Thyroid gland (tissue), 4 donors: ENCODE data around the gene TAF7. TPM values are rescaled to one million over a fixed set of nuclear protein-coding genes. Genes with fewer than 3 reads are reported as not detected.

Experiments
- DNase-seq, 2 donors: peaks; one replicate each; pipeline ENCODE4 v3.0.0-alpha.2; 2019
- H3K27ac ChIP-seq, 3 donors: fragments of 200-600 bp; sonication (generic); 1 replicate in 2 of 3; 2 replicates in 1 of 3; pipeline ENCODE4 v1.5.1; 2016 to 2019; ENCODE audit warnings: mild to moderate bottlenecking in 1 of 3, moderate library complexity in 1 of 3
- H3K27me3 ChIP-seq: fragments of 200-600 bp; sonication (generic); one replicate; pipeline ENCODE4 v1.5.1; 2019
- H3K36me3 ChIP-seq, 2 donors: fragments of 200-600 bp; sonication (generic); one replicate each; pipeline ENCODE4 v1.5.1; 2016 to 2019
- H3K4me1 ChIP-seq, 2 donors: fragments of 200-600 bp; sonication (generic); one replicate each; pipeline ENCODE4 v1.5.1; 2017 to 2019
- H3K4me3 ChIP-seq, 3 donors: fragments of 200-600 bp; sonication (generic); replicated peaks in 1 of 3; 1 replicate in 2 of 3; 2 replicates in 1 of 3; pipeline ENCODE4 v1.5.1; 2016; ENCODE audit warnings: mild to moderate bottlenecking in 1 of 3
- H3K9me3 ChIP-seq: fragments of 200-600 bp; sonication (generic); one replicate; pipeline ENCODE4 v1.5.1; 2017
- CTCF ChIP-seq, 6 experiments: fragments of 200-600 bp in 3 of 6; fragments of 450-650 bp in 3 of 6; sonication (generic) in 3 of 6; IDR thresholded peaks; one replicate each; pipeline ENCODE4 v1.5.1; 2016 to 2019; ENCODE audit warnings: antibody characterized with exemption in 6 of 6, mild to moderate bottlenecking in 2 of 6, inconsistent platforms in 1 of 6, moderate library complexity in 1 of 6
- POLR2A ChIP-seq, 2 donors: fragments of 450-650 bp; IDR thresholded peaks; one replicate each; pipeline ENCODE4 v1.6.1; 2017; ENCODE audit warnings: antibody characterized with exemption in 2 of 2, mild to moderate bottlenecking in 2 of 2, moderate library complexity in 1 of 2
- whole genome bisulfite sequencing, 2 donors: methylation state at CpG; one replicate each; pipeline ENCODE4 v1.1.5; 2017; 5-methylcytosine and 5-hydroxymethylcytosine counted together
- intact Hi-C: fragments of 100-400 bp; cut with DNase I; formaldehyde crosslinking; loops from one replicate; pipeline ENCODE4 v1.15.1; 2023
- total RNA-seq, 4 donors: library from RNA; depleted of rRNA; stranded (reverse); fragments of >200 nt; gene quantifications; one replicate each; pipeline ENCODE4 v1.2.3, GENCODE V29; 2016

Gene TAF7
- total RNA-seq: 10 to 100 TPM; 48.0 to 72.6 (median 60.9) TPM

- intact Hi-C loops: no loop called here
- Histone ChIP-seq H3K27ac (peak within 1 kb of the TSS; percentile 80 to 92 (median 86)), H3K36me3 (peaks cover 14 to 18% of the 10 kb centered on the region in 2 donors), H3K4me3 (peak within 1 kb of the TSS; percentile 57 to 78 (median 78)), H3K9me3 (peaks cover 12% of the 10 kb centered on the region), H3K4me1 (peaks cover 0 to 4% of the 10 kb centered on the region in 2 donors), H3K27me3 (no peaks in the 10 kb centered on the region)
- WGBS, 2 donors: 2 to 3% methylated on average over 40 to 66 of the region's 67 CpGs
- TF ChIP-seq POLR2A (IDR thresholded peaks at IDR 0.05) (peak; percentile 80 to 91), CTCF (IDR thresholded peaks at IDR 0.05) (peak; percentile 49 to 83 (median 64))
- DNase-seq: peak; percentile 80 to 87
Observed at GRCh38 chr5:141320225-141321169, at the start of gene TAF7. Gene TAF7 (minus strand): TSS chr5:141320784. CDS start chr5:141320044, 740 bp downstream.

- no peaks in the 10 kb centered on the region for H3K4me1 ChIP-seq
- intact Hi-C loops: no loop called here
- DNase-seq: no peak
- WGBS, 2 donors: 30 to 38% methylated on average over 27 to 29 of the region's 46 CpGs
- TF ChIP-seq CTCF (IDR thresholded peaks at IDR 0.05) (no peak), POLR2A (IDR thresholded peaks at IDR 0.05) (no peak)
- no peaks in the 10 kb centered on the region for H3K36me3 ChIP-seq
- H3K27ac ChIP-seq: no peak overlapping the region
- peaks cover 4% of the 10 kb centered on the region for H3K9me3 ChIP-seq
- H3K4me3 ChIP-seq: no peak overlapping the region
- no peaks in the 10 kb centered on the region for H3K27me3 ChIP-seq
Observed at GRCh38 chr5:141366016-141366896, 45.7 kb upstream of the TAF7 start.

GRCh38 chr5:141363952-141364660 is 43.5 kb upstream of the TAF7 start, which contains the start of gene PCDHGA5:
Gene PCDHGA5 (plus strand): TSS chr5:141364162. CDS start chr5:141364331, 169 bp downstream.
- DNase-seq: no peak
- intact Hi-C loops: no loop called here
- peaks cover 4% of the 10 kb centered on the region for H3K9me3 ChIP-seq
- H3K4me3 ChIP-seq: no peak within 1 kb of the TSS
- H3K27me3 ChIP-seq: no peaks in the 10 kb centered on the region
- H3K27ac ChIP-seq: no peak within 1 kb of the TSS
- TF ChIP-seq POLR2A (IDR thresholded peaks at IDR 0.05) (no peak), CTCF (IDR thresholded peaks at IDR 0.05) (no peak)
- no peaks in the 10 kb centered on the region for H3K4me1 ChIP-seq
- 10 to 20% methylated on average over 24 to 30 of the region's 34 CpGs for WGBS, 2 donors
- no peaks in the 10 kb centered on the region for H3K36me3 ChIP-seq

- no peaks in the 10 kb centered on the region for H3K4me1 ChIP-seq
- H3K27ac ChIP-seq: no peak overlapping the region
- H3K9me3 ChIP-seq: peaks cover 8% of the 10 kb centered on the region
- no peak overlapping the region for H3K4me3 ChIP-seq
- DNase-seq: no peak
- intact Hi-C loops: no loop called here
- H3K27me3 ChIP-seq: no peaks in the 10 kb centered on the region
- no peak for TF ChIP-seq POLR2A (IDR thresholded peaks at IDR 0.05)
- no peak for TF ChIP-seq CTCF (IDR thresholded peaks at IDR 0.05)
- no peaks in the 10 kb centered on the region for H3K36me3 ChIP-seq
Observed at GRCh38 chr5:141362719-141363118, 42.1 kb upstream of the TAF7 start.
